GM21723 (cell line): ENCODE results near the gene PSMC3.

Source experiments
- ATAC-seq: cut with Tn5 transposase; IDR thresholded peaks from one replicate; pipeline ENCODE4 v1.9.1; 2021; ENCODE audit warnings: mild to moderate bottlenecking, moderate library complexity; ENCODE audit not compliant: unreplicated experiment

The PSMC3 gene

GRCh38 chr11:47413908-47414684 is 12.1 kb downstream of the PSMC3 start:
- no peak for ATAC-seq

- ATAC-seq = no peak
Measured at GRCh38 chr11:47413351-47413750, 12.9 kb downstream of the PSMC3 start.

GRCh38 chr11:47411884-47412746 is 14.1 kb downstream of the PSMC3 start:
- ATAC-seq = no peak

- no peak for ATAC-seq
Measured at GRCh38 chr11:47410370-47411264, 15.6 kb downstream of the PSMC3 start.

GRCh38 chr11:47409440-47410369 is 16.5 kb downstream of the PSMC3 start:
- ATAC-seq = no peak

GRCh38 chr11:47408598-47409439 is 17.4 kb downstream of the PSMC3 start:
- ATAC-seq = peak; percentile 8

GRCh38 chr11:47407746-47408590 is 18.3 kb downstream of the PSMC3 start, which contains the start of gene SLC39A13:
SLC39A13 (plus strand) TSS chr11:47408590; CDS start chr11:47410095, 1,505 bp downstream.
- peak; percentile 79 for ATAC-seq

GRCh38 chr11:47406896-47407745 is 19.1 kb downstream of the PSMC3 start:
- ATAC-seq = no peak

- no peak for ATAC-seq
Measured at GRCh38 chr11:47403571-47403970, 22.7 kb downstream of the PSMC3 start.

- ATAC-seq = no peak
Measured at GRCh38 chr11:47403135-47403534, 23.1 kb downstream of the PSMC3 start.

- ATAC-seq = peak; percentile 66
Measured at GRCh38 chr11:47400768-47401279, 25.4 kb downstream of the PSMC3 start.

GRCh38 chr11:47399860-47400767 is 26.1 kb downstream of the PSMC3 start:
- ATAC-seq = peak; percentile 52

GRCh38 chr11:47398551-47398950 is 27.7 kb downstream of the PSMC3 start:
- no peak for ATAC-seq

GRCh38 chr11:47398011-47398410 is 28.2 kb downstream of the PSMC3 start:
- ATAC-seq = no peak

- no peak for ATAC-seq
Measured at GRCh38 chr11:47396049-47396320, 30.3 kb downstream of the PSMC3 start.
